ENCODE results near the gene MAGI1. TPM values are rescaled to one million over a fixed set of nuclear protein-coding genes. Genes with fewer than 3 reads are reported as not detected.

The MAGI1 gene
- total and polyA plus RNA-seq, 4 donors, result 9.9 to 88.1 (median 24.6) TPM

DNA sequence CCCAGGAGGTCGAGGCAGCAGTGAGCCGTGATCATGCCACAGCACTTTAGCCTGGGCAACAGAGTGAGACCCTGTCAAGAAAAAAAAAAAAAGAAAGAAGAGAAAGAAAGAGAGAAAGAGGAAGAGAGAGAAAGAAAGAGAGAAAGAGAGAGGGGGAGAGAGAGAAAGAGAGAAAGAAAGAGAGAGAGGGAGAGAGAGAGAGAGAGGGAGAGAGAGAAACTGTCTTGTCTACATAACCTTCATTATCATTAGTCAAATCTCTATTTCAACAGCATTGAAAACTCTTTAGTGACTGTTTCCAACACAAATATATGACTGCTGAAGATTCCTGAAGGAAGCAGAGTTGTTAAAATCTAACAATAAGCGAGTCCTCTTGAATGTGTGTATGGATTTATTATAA, 304.3 kb downstream of the MAGI1 start:
- no peaks in the 10 kb centered on the region for H3K27me3 ChIP-seq (ENCODE audit: control insufficient read depth in 3 of 3, insufficient read depth in 3 of 3, low read length in 2 of 3)
- no peaks in the 10 kb centered on the region for H3K36me3 ChIP-seq (ENCODE audit: control insufficient read depth in 4 of 4, insufficient read depth in 4 of 4, low read length in 4 of 4)
- DNase-seq (no peak), ATAC-seq (ENCODE audit: insufficient read depth, low FRiP score) (no peak)
- H3K4me3 ChIP-seq, result no peak overlapping the region
- peaks cover 0 to 16% (median 11%) of the 10 kb centered on the region in 5 donors for H3K4me1 ChIP-seq (ENCODE audit: control insufficient read depth in 5 of 5, insufficient read depth in 5 of 5, low read length in 5 of 5)
- WGBS, 2 donors, result 75 to 82% methylated on average over 3 of the region's 3 CpGs
- H3K9ac ChIP-seq (ENCODE audit: insufficient read depth in 1 of 2, low read length in 2 of 2), result no peak overlapping the region
- no peak overlapping the region for H3K27ac ChIP-seq (ENCODE audit: low read depth in 1 of 2, low read length in 1 of 2)
- no peak for TF ChIP-seq CTCF (IDR thresholded peaks at IDR 0.05; ENCODE audit: control extremely low read depth, extremely low read depth)
- H3K9me3 ChIP-seq (ENCODE audit: control insufficient read depth in 4 of 4, insufficient read depth in 3 of 4, low read length in 3 of 4), result no peaks in the 10 kb centered on the region

DNA sequence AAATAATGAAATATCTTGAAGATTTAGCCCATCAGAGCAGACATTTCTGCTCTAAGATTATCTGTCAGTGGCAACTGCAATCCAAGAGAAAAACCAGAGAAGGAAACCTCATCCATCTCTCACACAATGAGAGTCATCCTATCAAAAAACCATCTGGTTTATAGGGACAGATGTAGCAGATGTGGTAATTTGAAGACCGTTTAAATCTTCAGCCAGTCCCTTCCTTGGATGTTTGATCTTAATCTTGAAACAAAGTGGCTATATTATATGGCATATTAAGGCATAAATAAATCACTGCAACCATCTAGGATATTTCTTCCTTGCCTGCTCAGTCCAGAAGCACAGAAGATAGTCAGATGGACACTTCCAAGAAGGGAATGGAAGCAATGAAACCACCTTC, 305.3 kb downstream of the MAGI1 start:
- DNase-seq (no peak), ATAC-seq (ENCODE audit: insufficient read depth, low FRiP score) (no peak)
- Histone ChIP-seq H3K9ac (ENCODE audit: insufficient read depth in 1 of 2, low read length in 2 of 2) (no peak overlapping the region), H3K36me3 (ENCODE audit: control insufficient read depth in 4 of 4, insufficient read depth in 4 of 4, low read length in 4 of 4) (no peaks in the 10 kb centered on the region), H3K27me3 (ENCODE audit: control insufficient read depth in 3 of 3, insufficient read depth in 3 of 3, low read length in 2 of 3) (no peaks in the 10 kb centered on the region), H3K27ac (ENCODE audit: low read depth in 1 of 2, low read length in 1 of 2) (no peak overlapping the region), H3K4me3 (no peak overlapping the region), H3K4me1 (ENCODE audit: control insufficient read depth in 5 of 5, insufficient read depth in 5 of 5, low read length in 5 of 5) (peaks cover 1 to 25% (median 13%) of the 10 kb centered on the region in 5 donors), H3K9me3 (ENCODE audit: control insufficient read depth in 4 of 4, insufficient read depth in 3 of 4, low read length in 3 of 4) (no peaks in the 10 kb centered on the region)
- 41 to 71% methylated on average over 1 of the region's 1 CpG for WGBS, 2 donors
- TF ChIP-seq CTCF (IDR thresholded peaks at IDR 0.05; ENCODE audit: control extremely low read depth, extremely low read depth), result no peak

DNA sequence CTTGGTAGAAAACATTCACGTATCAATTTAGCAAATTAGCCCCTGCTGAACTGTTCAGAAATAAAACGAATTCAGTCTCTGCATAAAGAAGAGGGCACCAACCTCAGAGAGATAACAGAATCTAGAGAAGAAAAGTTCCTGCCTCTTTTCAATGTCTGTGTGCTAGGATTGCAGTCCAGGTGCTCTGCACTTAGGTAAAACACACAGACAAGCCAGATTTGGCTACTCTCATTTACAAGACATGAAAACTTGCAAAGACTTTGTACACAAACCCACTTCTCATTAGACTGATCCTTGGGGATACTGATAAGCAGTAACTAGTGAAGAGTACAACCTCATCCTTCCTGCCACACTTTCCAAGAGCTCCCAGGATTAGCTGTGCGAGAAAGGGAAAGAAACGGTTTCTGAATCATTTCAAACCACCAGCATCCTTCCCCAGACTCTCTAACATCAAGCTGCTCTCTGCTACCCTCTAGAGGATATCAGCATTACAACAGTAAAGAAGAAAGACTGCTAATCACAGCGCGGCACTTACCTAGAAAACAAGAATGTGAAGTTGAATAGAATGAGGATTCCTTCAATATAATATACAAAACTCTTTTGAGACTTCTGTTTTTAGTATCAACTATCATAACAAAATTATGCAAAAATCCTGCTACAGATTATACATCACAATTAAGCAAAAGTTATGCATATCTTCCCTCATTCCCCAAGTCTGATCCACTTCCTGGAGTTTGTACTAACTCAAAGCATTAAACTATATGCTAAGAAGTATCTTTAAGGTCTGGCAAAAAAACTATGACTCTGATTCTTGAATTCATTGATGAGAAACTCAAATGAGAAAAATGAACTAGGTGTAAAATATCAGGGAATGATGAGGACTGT, 306.4 kb downstream of the MAGI1 start:
- Histone ChIP-seq H3K4me1 (ENCODE audit: control insufficient read depth in 5 of 5, insufficient read depth in 5 of 5, low read length in 5 of 5) (peaks cover 1 to 32% (median 15%) of the 10 kb centered on the region in 5 donors), H3K4me3 (no peak overlapping the region), H3K27me3 (ENCODE audit: control insufficient read depth in 3 of 3, insufficient read depth in 3 of 3, low read length in 2 of 3) (no peaks in the 10 kb centered on the region), H3K27ac (ENCODE audit: low read depth in 1 of 2, low read length in 1 of 2) (no peak overlapping the region), H3K9me3 (ENCODE audit: control insufficient read depth in 4 of 4, insufficient read depth in 3 of 4, low read length in 3 of 4) (no peaks in the 10 kb centered on the region), H3K36me3 (ENCODE audit: control insufficient read depth in 4 of 4, insufficient read depth in 4 of 4, low read length in 4 of 4) (no peaks in the 10 kb centered on the region), H3K9ac (ENCODE audit: insufficient read depth in 1 of 2, low read length in 2 of 2) (no peak overlapping the region)
- TF ChIP-seq CTCF (IDR thresholded peaks at IDR 0.05; ENCODE audit: control extremely low read depth, extremely low read depth), result peak; percentile 13
- peak; percentile 71 for ATAC-seq (ENCODE audit: insufficient read depth, low FRiP score)
- WGBS, 2 donors, result 30 to 33% methylated on average over 6 of the region's 6 CpGs
- peak; percentile 16 to 87 (median 86) for DNase-seq

Measured in lung (tissue), 12 donors.